Erythroblast (primary cell): ENCODE data around the gene CTNNA2.

Experiments used
- GATA1 ChIP-seq: IDR thresholded peaks from 2 replicates; pipeline ENCODE4 v1.6.1; 2011; ENCODE audit warnings: low read depth, mild to moderate bottlenecking, control low read depth, low read length, moderate library complexity
- POLR2A ChIP-seq: IDR thresholded peaks from 2 replicates; pipeline ENCODE4 v1.6.1; 2011; ENCODE audit warnings: mild to moderate bottlenecking, low read length

DNA sequence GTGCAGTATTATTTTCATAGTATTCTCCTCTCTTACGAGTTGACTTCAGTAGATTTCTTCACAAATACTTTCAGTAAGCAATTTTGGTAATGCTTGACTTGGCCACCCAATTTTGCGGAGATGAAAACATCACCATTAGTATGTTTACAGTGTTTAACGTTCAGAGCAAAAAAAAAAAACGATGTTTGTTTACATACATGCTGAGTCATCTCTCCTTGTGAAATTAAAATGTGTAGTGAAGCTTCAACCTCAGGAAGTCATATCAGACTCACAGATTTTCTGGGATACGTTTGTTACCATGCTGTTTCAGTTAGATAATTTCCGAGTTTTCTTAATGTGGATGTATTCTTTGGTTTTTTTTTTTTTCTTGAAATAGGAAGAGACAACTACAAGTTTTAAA, 100.1 kb downstream of the CTNNA2 start:
- TF ChIP-seq POLR2A (no peak), GATA1 (no peak)
